CD4-positive, alpha-beta T cell treated with Interferon gamma for 1 hour (primary cell): ENCODE measurements around the gene TMEM38A.
A peak's percentile ranks its signal among the peaks of the same experiment; 100 is the strongest.

Experiments used
- DNase-seq: peaks from one replicate; pipeline ENCODE4 v3.0.0-alpha.2; 2020

The TMEM38A gene, protein sequence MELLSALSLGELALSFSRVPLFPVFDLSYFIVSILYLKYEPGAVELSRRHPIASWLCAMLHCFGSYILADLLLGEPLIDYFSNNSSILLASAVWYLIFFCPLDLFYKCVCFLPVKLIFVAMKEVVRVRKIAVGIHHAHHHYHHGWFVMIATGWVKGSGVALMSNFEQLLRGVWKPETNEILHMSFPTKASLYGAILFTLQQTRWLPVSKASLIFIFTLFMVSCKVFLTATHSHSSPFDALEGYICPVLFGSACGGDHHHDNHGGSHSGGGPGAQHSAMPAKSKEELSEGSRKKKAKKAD

DNA sequence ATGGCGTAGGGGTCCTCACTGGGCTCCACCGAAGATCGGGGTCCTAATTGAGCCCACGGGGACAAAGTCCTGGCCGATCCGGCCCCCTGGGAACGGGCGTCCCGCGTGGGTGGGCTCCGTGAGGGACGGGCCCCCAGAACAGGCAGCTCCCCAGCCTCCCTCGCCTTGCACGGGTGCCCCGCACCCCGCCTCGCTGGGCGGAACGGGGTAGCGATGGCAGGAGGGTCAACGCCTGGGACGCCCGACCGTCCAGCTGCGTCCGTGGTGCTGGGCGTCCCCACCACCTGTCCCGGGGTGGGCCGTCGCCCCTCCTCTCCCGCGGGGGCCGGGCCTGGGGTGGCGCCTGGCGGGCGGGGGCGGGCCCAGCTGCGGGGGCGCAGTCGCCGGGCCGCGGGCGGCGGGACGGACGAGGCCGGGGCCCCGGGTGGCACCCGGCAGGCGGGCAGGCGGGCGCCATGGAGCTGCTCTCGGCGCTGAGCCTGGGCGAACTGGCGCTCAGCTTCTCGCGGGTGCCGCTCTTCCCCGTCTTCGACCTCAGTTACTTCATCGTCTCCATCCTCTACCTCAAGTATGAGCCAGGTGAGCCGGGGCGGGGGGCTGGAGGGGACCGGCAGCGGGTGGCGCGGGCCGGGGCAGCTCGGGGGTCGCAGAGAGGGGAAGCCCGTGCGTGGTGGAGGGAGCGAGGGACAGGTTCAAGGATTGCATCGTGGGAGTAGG lies at the start of gene TMEM38A:
TMEM38A (plus strand) TSS at position 377 of the 717 bp plus-strand sequence; CDS start at position 456, 79 bp downstream.
- DNase-seq, result peak; percentile 14

DNA sequence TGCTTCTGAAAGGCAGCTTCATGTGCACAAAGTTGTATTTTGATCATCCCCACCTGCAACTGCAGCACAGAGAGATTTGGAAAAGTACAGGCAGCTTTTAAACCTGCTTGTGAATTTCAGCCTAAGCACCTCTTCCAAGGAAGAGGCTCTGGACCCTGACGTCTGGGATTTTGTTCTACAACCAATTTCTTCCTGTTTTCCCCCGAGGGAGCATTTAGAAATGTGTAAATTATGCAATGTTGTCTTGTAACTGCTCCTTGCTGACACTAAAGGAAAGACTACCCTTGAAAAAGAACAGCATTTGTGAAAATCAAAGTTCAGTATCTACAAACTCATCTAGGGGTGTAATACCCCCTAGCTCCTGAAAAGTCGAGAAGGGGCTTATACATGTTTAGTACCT lies 48.3 kb upstream of the TMEM38A start:
- DNase-seq, result no peak

DNA sequence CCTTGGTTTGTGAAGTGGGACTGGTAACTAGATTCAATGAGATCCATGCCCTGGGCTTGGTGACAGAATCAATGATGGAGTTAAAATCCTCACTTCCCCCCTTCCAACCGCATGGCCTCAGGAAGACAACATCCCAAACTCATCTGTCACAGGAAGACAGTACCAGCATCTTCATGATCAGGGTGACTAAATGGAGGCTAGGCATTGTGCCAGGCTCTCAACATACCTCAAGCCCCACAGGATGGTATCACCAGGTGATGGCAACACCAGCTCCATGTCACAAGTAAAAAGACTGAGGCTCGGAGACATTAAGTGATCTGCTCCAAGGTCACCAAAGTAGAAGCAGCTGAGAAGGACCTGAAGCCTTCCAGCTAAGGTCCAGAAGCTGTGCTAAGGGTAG lies 47.1 kb upstream of the TMEM38A start:
- no peak for DNase-seq

DNA sequence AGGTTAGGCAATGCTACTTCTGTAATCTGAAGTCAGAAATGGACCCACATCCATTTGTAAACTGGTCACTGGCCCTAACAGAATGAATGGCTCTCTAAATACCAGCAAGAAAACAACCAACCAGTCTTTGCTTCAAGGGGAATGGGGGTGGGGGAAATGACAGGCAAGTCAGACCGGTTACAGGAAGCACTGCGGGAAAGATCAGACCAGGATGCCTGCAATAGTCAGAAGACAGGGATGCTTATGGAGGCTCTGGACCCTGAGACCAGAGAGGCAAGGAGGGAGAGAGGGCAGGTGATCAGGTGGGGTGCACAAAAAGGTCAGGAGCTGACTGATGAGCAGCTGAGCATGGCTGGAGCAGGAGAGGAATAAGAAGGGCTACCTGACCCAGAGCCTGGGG lies 46.0 kb upstream of the TMEM38A start:
- DNase-seq, result no peak

DNA sequence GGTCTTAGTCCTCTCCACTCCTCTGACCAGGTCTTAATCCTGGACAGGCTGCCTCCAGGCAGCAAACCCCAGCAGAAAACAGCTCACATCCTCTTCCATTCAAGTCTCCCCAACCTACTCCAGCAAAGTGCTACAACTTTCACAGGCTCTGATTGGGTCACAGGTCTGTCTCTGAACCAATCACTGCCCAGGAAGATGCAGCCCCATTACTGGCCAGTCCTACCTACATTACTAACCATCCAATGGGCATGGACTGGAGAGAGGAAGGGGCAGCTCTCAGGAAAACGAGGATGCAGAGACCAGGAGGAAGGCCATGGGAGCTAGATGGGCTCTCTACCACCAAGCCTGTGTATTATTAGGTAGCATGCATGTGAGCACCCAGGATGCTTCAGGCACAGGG lies 45.1 kb upstream of the TMEM38A start:
- no peak for DNase-seq

DNA sequence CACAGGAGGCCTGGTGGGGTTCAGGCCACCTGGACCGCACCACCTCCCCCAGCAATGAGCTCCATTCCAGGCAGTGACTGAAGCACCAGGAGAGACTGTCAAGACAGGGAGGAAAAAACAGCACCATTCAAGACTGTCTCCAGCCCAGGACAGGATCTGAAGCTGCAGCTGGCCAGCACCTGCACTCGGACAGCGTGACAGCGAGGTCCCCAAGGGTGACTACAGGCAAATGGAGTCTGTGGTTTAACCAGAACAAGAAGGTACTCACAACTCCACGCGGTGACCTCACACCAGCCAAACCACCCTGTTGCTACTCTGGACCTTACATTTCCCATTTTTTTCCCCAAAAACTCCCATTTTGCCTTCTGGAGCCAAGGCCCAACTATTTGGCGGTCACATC lies 42.7 kb upstream of the TMEM38A start:
- DNase-seq, result no peak

DNA sequence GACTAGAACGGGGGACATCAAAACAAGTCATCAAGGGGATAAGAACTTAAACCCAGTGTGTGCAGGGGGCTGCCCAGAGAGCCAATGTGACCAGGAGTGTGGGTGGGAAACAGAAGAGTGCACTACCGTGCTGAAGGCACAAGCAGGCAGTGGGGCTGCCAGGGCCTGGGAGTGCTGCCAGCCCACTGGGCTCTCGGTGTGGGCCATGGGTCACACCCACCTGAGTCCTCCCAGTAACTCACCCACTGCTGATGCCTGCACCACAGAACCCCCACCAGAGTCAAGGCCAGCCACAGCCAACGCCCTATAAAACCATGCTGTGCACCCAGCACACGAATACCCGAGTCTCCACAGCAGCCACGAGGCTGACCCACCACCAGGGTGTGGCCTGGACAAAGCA lies 41.5 kb upstream of the TMEM38A start:
- DNase-seq, result no peak

DNA sequence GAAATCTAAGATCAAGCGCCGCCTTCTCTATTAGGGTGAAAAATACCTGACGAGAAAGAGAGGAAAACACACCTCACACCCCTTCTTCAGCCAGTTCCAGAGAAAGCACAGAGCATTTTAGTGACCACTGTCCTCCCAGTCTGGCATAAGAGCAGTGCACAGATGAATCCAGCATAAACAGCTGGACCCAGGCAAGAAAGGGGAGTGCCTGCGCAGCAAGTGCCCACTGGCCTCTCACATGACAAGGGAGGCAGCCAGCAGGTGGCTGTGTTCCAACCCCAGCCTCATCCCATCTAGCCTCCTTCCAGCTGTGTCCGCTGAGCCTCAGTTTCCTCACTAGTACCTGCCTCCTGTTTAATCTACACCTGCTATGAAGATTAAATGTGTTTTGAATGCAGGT lies 40.9 kb upstream of the TMEM38A start:
- DNase-seq, result no peak

DNA sequence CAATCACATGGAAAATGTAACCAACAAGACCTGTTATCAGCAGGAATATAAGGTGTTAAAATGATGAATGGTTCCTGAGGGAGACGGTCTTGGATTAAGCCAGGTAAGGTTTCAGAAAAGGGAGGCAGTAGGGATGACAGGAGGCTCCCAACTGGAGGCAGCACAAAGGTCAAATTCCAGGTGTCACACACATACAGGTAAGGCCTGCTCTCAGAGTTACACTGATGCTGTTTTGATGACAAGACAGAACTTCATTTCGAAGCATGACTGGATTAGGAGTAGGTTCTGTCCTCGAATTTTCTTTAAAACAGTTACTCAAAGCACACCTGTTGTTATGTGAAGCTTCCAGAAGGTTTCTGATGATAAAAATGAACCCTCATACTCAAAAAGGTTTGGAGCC lies 40.4 kb upstream of the TMEM38A start:
- DNase-seq, result no peak

DNA sequence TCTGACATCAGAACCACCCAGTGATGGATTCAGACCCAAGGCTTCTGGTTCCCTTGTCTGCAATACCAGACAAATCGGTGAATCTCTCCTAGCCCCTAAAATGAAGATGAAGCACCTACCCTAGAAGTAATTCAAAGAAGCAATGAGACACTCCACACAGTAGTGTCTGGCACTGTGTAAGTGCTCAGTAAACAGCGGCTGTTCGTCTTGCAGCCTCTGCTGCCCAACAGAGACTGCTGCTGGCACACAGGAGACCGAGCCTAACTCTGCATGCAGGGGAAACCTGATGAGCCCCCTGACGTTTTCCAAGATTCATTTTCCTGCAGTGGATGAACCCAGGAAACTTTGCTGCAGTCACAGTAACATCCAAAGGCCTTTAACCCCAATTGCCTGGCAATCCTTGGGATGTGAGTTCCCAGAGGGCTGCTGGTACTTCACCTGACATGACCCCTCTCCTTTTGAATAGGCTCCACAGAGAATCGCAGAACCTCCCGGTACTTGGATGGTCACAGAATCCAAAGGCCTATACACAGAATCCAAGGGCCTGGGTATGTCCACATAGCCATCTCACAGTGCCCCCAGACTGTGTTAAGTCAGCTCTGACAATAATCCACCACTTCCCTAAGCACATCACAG lies 39.7 kb upstream of the TMEM38A start:
- DNase-seq, result no peak

DNA sequence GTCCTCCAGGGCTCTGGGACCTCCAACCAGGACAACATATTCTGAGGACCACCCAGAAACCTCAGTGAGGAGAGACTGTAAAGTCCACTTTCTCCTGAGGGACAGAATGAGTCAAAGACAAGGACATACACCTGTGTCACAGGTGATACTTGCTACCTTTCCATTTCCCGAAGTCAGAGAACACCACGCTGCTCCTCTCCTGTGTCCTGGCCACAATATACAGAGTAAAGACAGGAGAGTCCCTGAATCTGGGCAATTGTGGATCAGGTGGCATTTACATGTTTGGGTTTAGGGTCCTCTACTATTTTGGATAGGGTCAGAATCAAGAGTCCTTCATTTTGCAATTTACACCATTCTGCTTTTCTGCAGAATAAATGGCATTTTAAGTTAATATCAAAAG lies 37.9 kb upstream of the TMEM38A start:
- no peak for DNase-seq

DNA sequence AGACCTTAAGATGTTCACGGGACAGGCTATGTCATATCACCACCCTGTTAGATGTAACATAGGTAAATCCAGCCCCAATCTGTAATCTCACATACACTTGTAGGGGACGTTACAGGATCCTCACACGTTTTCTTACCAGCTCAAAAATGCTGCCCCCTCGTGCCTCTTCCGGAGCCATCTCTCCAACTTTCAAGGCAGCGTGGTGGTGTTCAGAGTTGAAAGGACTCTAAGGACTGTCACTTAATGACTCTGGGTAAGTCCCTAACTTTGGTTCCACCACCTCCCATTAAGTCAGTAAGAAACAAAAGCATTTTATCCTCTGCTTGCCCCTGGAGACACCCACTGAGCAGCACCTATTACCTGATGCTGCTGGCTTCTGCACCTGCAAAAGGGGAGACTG lies 37.4 kb upstream of the TMEM38A start:
- DNase-seq, result no peak

DNA sequence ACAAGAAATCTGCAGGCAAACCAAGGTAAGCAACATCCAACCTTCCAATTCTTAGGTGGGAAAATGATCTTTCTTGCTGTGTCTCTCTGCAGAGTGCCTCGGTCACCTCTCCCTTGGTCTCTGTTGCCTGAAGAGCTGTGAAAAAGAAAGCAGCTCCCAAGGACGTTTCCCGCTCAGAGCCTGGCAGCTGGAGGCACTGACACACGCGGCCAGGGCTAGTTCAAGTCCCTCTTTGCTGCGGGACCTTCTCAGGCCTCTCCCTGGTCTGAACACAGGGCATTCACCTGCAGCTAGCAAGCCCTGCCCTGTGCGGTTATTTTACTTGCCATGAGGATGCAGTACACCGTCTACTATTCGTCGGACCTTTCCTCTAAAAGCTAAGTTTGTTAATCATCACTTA lies 36.7 kb upstream of the TMEM38A start:
- no peak for DNase-seq

DNA sequence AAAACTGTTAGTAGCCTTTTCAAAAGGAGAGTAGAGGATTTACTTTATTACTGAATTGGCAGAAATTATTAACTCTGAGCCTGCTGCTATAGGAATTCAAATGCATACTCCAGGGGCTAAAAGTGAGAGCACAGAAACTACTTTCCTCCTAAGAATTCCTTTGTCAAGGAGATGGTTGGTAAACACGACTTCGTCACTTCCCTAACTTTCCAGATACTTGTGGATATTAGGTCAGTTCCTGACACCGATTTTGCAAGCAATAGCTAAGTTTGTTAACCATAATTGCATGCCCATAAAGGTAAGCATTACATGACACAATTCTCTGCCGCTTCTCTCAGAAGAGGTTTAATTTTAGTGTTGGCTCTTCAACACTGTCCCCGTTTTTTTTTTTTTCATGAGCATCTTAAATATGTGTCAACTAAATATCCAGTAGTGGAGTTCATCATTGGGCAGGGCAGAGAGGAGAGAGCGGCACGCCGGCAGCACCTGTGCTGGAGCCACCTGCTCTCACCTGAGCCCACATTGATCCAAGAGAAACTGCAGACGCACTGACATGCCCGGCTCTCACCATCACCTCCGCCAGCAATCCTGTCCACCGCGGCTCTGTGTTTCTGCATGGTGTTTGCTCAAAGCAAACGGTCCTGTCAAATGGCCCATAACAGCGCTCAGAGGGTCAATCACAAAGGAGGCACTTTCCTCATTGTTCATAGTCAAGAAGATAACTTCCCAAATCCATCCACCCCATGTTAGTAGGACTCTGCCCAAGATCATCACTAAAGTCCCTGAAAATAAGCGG lies 35.6 kb upstream of the TMEM38A start:
- DNase-seq, result no peak

DNA sequence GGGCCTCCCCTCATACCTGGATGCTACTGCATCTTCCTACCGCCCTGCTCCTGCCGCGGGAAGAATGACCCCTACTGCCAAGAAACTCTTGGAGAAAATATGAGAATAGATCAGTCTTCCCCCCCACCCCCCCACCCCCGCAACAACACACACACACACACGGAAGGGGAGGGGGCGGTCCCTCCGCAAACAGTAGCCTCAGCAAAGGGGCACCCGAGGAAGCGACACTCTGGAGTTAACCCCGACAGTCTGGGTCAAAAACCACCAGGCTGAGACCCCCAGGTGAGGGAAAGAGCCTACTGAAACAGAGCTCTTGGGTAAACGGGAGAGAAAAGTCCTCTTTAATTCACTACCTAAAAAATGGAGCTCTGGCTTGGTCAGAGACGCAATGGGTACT lies 34.1 kb upstream of the TMEM38A start:
- DNase-seq, result no peak

DNA sequence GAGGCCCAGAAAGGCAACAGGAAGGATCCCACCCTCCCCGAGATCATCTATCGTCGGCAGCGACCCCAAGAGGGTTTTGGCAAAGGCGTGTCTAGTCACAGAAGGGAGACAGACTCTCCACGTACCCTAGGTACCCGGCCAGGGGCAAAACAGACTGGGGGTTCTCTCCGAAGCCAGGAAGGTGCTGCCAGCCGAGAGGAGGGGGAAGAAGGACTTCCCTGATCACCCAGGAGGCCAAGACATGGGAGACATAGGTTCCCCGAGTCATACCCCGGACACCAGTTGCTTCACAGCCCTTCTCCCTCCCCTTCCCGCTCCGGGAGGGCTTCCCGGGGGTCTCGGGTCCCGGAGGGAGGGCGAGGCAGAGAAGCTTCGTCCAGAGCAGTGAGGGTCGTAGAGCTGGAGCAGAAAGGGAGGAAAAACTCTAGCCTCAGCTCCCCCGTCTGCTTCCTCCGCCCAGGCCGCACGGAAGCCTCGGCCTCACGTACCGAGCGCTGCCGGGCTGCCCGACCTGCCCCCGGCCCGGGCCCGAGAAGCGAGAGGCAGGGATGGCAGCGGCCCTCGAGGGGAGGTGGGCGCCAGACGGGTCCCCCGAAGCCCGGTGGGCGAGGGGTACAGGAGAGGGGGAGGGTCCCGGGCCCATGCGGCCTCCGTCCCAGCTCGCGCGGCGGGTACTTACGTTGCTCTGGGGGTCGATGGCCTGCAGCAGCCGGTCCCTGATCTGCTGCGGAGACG lies 33.6 kb upstream of the TMEM38A start:
- DNase-seq, result peak; percentile 9

DNA sequence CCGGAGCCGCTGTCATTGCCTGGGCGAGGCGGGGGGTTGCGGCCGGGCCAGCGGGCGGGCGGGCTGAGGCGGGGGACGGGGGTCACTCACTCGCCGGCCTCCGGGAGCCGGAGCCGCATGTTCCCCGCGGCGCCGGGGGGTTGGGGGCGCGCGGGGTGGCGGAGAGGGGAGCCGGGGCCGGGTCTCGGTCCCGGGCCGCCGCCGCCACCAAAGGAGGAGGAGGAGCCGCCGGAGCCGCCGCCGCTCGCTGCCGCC lies 33.1 kb upstream of the TMEM38A start:
- DNase-seq, result no peak

DNA sequence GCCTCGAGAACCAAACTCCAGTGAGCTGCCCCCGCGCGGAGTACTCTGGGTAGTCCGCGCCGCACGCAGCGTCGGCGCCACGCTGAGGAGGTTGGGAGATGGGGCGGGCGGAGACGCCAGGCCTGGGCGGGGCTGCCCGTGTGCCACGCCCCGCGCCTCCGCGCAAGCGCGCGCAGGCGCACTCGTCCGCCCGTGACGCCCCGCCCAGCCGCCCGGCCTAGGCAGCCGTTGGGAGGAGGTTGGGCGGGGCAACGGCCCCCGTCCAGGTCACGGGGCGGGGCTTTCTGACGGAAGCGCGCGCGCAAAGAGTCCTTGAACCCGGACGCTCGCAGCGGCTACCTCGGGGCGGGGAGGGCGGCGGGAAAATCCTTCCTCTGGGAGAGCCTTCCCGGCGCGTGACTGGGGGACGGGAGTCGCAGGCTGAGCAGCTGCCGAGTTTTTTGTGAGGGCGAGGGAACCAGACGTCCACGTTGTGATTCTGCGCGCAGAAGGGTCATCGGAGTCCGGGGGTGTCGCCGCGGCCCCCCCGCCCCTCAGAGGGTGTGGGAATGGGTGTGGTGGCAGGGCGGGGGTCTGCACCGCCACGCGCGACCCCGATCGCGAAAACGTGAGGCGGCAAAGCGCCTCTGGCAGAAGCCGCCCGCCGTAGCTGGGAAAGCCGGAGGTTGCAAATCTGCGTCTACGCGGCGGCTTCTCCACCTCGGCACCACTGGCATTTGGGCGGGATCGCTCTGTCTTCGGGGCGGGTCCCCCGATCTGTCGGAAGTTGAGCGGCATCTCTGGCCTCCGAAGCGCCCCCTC lies 32.6 kb upstream of the TMEM38A start, which contains the start of gene MED26:
MED26 (minus strand) TSS at position 22 of the 801 bp plus-strand sequence. CDS start 261 bp downstream, outside the sequence.
- peak; percentile 92 for DNase-seq

DNA sequence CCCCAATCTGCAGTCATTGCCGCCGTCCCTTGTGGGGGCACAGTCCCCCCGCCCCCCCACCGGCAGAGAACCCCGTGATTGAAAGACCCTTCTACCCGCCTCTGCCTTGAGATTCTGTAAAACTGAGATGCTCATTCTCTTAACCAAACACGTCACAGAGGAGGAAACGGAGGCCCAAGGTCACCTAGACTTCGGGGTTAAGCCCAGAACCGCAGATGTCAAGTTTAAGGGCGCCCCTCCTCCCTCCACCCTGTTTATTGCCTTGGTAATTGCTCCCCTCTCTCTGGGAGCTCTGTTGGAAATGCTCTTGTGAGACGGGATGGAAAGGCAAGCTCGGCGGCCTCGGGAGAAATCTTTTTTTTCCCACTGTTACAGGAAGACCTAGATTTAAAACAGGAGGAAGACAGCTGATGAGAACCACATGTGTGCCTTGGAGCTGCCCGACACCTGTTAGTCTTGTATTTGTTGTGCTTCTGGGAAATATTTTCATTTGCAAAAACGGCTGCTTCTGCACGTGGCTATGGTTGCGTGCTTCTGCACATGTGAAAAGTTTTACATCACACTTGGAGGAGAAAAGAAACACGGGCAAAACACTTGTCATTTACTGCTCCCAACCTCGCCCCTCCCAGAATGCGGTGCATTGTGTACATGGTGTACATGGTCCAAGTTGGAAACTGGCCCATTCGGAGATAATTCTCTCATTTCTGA lies 31.8 kb upstream of the TMEM38A start:
- DNase-seq, result no peak

DNA sequence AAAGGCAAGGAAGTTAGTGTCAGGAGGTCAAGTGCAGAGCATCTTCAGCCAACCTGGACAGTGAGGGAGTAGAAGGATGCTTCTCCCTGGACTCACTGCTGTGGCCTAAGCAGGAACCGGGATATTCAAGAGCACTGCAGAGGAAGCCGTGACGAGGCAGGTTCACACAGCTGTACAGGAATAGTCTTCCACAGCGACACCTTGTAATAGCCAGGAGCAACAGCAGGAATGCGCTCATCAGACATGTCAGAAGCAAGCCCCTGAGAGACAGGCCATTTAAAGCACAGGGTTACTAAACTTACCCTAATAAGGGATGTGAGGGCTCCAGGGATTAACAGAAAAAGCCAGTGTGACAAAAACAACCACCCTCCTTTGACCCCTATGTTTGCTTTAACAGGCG lies 29.5 kb upstream of the TMEM38A start:
- no peak for DNase-seq

DNA sequence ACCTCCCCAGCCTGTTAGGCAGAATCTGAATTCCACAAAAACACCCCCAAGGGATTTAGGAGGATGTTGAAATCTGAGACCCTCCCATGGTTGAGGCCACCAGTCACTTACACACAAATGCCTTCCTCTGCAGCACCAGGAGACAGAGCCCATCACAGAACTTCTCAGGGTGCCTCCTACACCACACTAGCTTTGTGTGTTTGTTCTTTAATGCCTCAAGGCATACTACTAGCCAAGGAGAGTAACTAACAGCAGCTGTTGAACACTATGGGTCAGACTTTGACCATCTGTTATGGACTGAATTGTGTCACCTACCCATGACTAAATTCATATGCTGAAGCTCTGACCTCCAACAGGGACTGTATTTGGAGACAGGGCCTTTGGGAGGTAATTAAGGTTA lies 23.4 kb upstream of the TMEM38A start:
- no peak for DNase-seq
